ENCODE measurements around the gene TRAPPC10. TPM values are rescaled to one million over a fixed set of nuclear protein-coding genes. Genes with fewer than 3 reads are reported as not detected.
A peak's percentile ranks its signal among the peaks of the same experiment; 100 is the strongest.

The TRAPPC10 gene
- total and polyA plus RNA-seq, 8 donors: 7.2 to 19.1 (median 11.5) TPM

- no peak overlapping the region for H3K27ac ChIP-seq
- WGBS, 2 donors: 52 to 53% methylated on average over 1 of the region's 1 CpG
- DNase-seq (no peak), ATAC-seq (no peak), FAIRE-seq (no peak)
- no peaks in the 10 kb centered on the region for H3K9me3 ChIP-seq
- intact Hi-C loops (cut with DNase I): no loop called here
- H3K27me3 ChIP-seq: no peaks in the 10 kb centered on the region
- no peaks in the 10 kb centered on the region for H3K36me3 ChIP-seq
- H3K4me3 ChIP-seq: no peak overlapping the region
- no peak for TF ChIP-seq CTCF (IDR thresholded peaks at IDR 0.05)
- peaks cover 0 to 13% (median 0%) of the 10 kb centered on the region in 3 donors for H3K4me1 ChIP-seq
Observed at GRCh38 chr21:44021064-44021463, 9.0 kb downstream of the TRAPPC10 start.

DNA sequence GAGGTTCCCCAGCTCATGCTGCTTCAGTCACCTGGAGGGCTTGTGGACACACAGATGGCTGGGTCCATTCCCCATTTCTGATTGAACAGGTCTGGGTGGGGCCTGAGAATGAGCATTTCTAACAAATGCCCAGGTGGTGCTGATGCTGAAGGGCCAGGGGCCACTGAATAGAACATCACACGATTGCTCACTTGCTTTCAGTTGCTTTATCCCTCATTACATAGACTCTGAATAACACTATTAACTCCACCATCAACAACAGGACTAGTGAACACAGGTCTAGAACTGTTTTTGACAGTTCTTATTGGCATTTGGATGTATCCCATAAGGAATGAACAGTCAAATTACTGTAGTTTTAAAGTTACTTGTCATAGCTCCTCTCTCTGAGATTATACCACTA lies 12.1 kb downstream of the TRAPPC10 start:
- DNase-seq (peak in 1 of 6 donors; percentile 6), ATAC-seq (no peak), FAIRE-seq (no peak)
- H3K27me3 ChIP-seq: no peaks in the 10 kb centered on the region
- intact Hi-C loops (cut with DNase I): no loop called here
- no peaks in the 10 kb centered on the region for H3K9me3 ChIP-seq
- no peak for TF ChIP-seq CTCF (IDR thresholded peaks at IDR 0.05)
- H3K27ac ChIP-seq: no peak overlapping the region
- no peaks in the 10 kb centered on the region for H3K36me3 ChIP-seq
- H3K4me1 ChIP-seq: peaks cover 0 to 4% (median 0%) of the 10 kb centered on the region in 3 donors
- WGBS, 2 donors: 63 to 67% methylated on average over 1 of the region's 1 CpG
- H3K4me3 ChIP-seq: no peak overlapping the region

DNA sequence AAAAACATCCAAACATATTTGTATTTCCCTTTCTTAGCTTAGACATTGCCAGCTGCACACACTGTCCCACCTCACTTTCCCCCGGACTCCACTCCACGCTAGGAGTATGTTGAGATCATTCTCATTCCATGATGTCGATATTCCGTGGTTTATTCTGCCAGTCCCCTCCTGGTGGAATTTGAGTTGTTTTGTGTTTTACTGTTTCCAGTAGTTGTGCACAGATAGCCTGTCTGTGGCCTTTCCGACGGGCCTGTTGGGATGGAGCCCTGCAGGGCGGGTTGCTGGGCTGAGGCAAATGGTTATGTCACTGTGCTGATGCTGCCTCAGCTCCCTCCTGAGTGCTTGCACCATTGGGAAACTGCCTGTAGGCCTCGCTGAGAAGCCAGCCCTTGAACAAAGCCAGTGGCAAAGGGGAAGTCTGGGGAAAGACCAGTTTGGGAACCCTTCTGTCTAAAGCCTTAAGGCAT lies 12.8 kb downstream of the TRAPPC10 start:
- no peak overlapping the region for H3K4me3 ChIP-seq
- H3K4me1 ChIP-seq: peaks cover 0 to 4% (median 0%) of the 10 kb centered on the region in 3 donors
- peak in 1 of 6 donors; percentile 24 for DNase-seq
- no peaks in the 10 kb centered on the region for H3K9me3 ChIP-seq
- FAIRE-seq: no peak
- TF ChIP-seq CTCF (IDR thresholded peaks at IDR 0.05): no peak
- peak overlapping the region in 1 of 4 donors; percentile 18 for H3K27ac ChIP-seq
- ATAC-seq: peak in 3 of 4 donors; percentile 59 to 90 (median 74)
- H3K36me3 ChIP-seq: no peaks in the 10 kb centered on the region
- WGBS, 2 donors: 80 to 83% methylated on average over 8 of the region's 8 CpGs
- H3K27me3 ChIP-seq: no peaks in the 10 kb centered on the region
- intact Hi-C loops (cut with DNase I): no loop called here

- Histone ChIP-seq H3K27ac (no peak overlapping the region), H3K4me1 (peaks cover 0 to 4% (median 0%) of the 10 kb centered on the region in 3 donors), H3K36me3 (peaks cover 0 to 3% (median 0%) of the 10 kb centered on the region in 3 donors), H3K9me3 (no peaks in the 10 kb centered on the region), H3K27me3 (no peaks in the 10 kb centered on the region), H3K4me3 (no peak overlapping the region)
- intact Hi-C loops (cut with DNase I): no loop called here
- DNase-seq: no peak
- TF ChIP-seq CTCF (IDR thresholded peaks at IDR 0.05): no peak
- ATAC-seq: no peak
- no peak for FAIRE-seq
- 90 to 95% methylated on average over 8 of the region's 8 CpGs for WGBS, 2 donors
Observed at GRCh38 chr21:44027607-44028286, 15.6 kb downstream of the TRAPPC10 start.

DNA sequence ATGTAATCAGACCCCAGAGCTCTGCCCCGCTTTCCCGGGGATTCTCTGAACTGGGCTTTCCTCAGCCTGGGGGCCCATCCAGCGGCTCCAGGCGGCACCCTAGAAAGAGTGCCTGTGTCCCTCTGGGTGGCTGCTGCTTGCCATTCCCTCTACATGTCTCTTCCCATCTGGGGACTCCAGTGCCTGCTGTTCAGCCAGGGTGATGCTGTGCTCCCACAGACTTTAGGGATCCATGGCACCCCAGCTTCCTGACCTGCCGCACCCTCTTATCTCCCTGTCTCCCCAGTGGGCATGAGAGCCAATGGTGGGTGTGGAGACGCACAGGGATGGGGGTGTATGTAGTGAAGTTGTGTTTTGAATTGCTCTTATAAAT lies 16.2 kb downstream of the TRAPPC10 start:
- Histone ChIP-seq H3K9me3 (no peaks in the 10 kb centered on the region), H3K27ac (no peak overlapping the region), H3K4me3 (no peak overlapping the region), H3K27me3 (no peaks in the 10 kb centered on the region), H3K4me1 (peaks cover 0 to 4% (median 0%) of the 10 kb centered on the region in 3 donors), H3K36me3 (peaks cover 0 to 9% (median 0%) of the 10 kb centered on the region in 3 donors)
- intact Hi-C loops (cut with DNase I): no loop called here
- no peak for TF ChIP-seq CTCF (IDR thresholded peaks at IDR 0.05)
- FAIRE-seq (no peak), DNase-seq (no peak), ATAC-seq (no peak)
- 95 to 97% methylated on average over 6 of the region's 6 CpGs for WGBS, 2 donors

Data from pancreas (tissue), 10 donors.